ENCODE results near the gene PRDM16. TPM values are rescaled to one million over a fixed set of nuclear protein-coding genes. Genes with fewer than 3 reads are reported as not detected.

The PRDM16 gene
- total and polyA plus RNA-seq, 2 of the 4 experiments (the other 2 are of a cell fraction): 0.02 TPM; not detected in 1

GRCh38 chr1:3233031-3233430 is 164.0 kb downstream of the PRDM16 start:
- no peak overlapping the region for H4K8ac ChIP-seq (ENCODE audit: low read depth in 2 of 2, low read length in 2 of 2)
- H3K27me3 ChIP-seq (ENCODE audit: control insufficient read depth, insufficient read depth, low read length): no peaks in the 10 kb centered on the region; the same call in 1 of the 2 replicates
- no peak overlapping the region for H2BK20ac ChIP-seq (ENCODE audit: low read depth, low read length)
- ChIA-PET CTCF (no interaction called here), POLR2A (ENCODE audit: unreplicated experiment) (no interaction called here)
- in situ Hi-C loops (cut with MboI; ENCODE audit: low sequenced_read_pairs) (loop anchor here (10.0 kb wide), 1 partner anchor 58 kb away; no protein-coding TSS in a partner anchor), dilution Hi-C loops (cut with HindIII; ENCODE audit: low sequenced_read_pairs, unreplicated experiment) (no loop called here), intact Hi-C loops (cut with micrococcal nuclease) (no loop called here)
- no peak overlapping the region for H2AFZ ChIP-seq (replicated peaks; ENCODE audit: low read length, poor library complexity)
- 70% methylated on average over 2 of the region's 15 CpGs; no CpG with 5 or more reads in 1 of the 2 experiments for WGBS, 2 experiments (ENCODE audit: extremely low coverage in 2 of 2, insufficient read length in 1 of 2)
- no peak overlapping the region for H3K27ac ChIP-seq (ENCODE audit: insufficient read depth, low read length)
- no peak for ATAC-seq (ENCODE audit: low read depth)
- no peaks in the 10 kb centered on the region for H3K9me1 ChIP-seq (ENCODE audit: insufficient read depth, low read length)
- no peak overlapping the region for H3K4me2 ChIP-seq (ENCODE audit: low read depth, low read length)
- no peak overlapping the region for H2BK5ac ChIP-seq (ENCODE audit: low read depth, low read length, poor library complexity, severe bottlenecking)
- no peak overlapping the region for H2AK5ac ChIP-seq (ENCODE audit: low read depth, low read length)
- DNase-seq: no peak
- H3K36me3 ChIP-seq (ENCODE audit: control insufficient read depth, insufficient read depth, low read length): no peaks in the 10 kb centered on the region
- H3K14ac ChIP-seq (replicated peaks; ENCODE audit: low read depth, low read length): no peak overlapping the region
- no peak overlapping the region for H3K4me3 ChIP-seq (ENCODE audit: insufficient read depth, low read depth, low read length)
- no peak overlapping the region for H4K91ac ChIP-seq (ENCODE audit: insufficient read depth, low read depth, low read length)
- no TSS peak for BruUV-seq (replicated peaks)
- H4K5ac ChIP-seq (ENCODE audit: low read depth, low read length): no peak overlapping the region
- H3K18ac ChIP-seq (ENCODE audit: low read depth, low read length): no peak overlapping the region
- no peak overlapping the region for H3K4ac ChIP-seq (ENCODE audit: low read depth, low read length)
- no peaks in the 10 kb centered on the region for H4K20me1 ChIP-seq (ENCODE audit: insufficient read depth, low read length)
- no peak overlapping the region for H2BK120ac ChIP-seq (ENCODE audit: low read depth, low read length)
- H3K23ac ChIP-seq (ENCODE audit: low read depth, low read length): no peak overlapping the region
- TF ChIP-seq CTCF (conservative IDR thresholded peaks at IDR 0.05; ENCODE audit: low read depth, low read length) (no peak), BHLHE40 (IDR thresholded peaks at IDR 0.05; ENCODE audit: low read depth, low read length) (no peak), CEBPB (IDR thresholded peaks at IDR 0.05; ENCODE audit: low read depth, low read length) (no peak), MAZ (IDR thresholded peaks at IDR 0.05; ENCODE audit: borderline replicate concordance, low read depth, low read length) (no peak), SMC3 (IDR thresholded peaks at IDR 0.05; ENCODE audit: low read depth, low read length) (no peak), MAFK (IDR thresholded peaks at IDR 0.05; ENCODE audit: low read depth, low read length) (no peak)
- no peak overlapping the region for H3K9ac ChIP-seq (ENCODE audit: low read depth, low read length)
- H3K9me3 ChIP-seq (ENCODE audit: control insufficient read depth, insufficient read depth, low read length): no peaks in the 10 kb centered on the region
- no peaks in the 10 kb centered on the region for H3K4me1 ChIP-seq (ENCODE audit: control insufficient read depth, insufficient read depth, low read length)
- no peak overlapping the region for H2BK15ac ChIP-seq (ENCODE audit: low read depth, low read length)
- no peak overlapping the region for H2AK9ac ChIP-seq (replicated peaks; ENCODE audit: low read depth, low read length, poor library complexity)
- no peaks in the 10 kb centered on the region for H3K79me1 ChIP-seq (ENCODE audit: low read depth in 1 of 2, low read length in 2 of 2)
- H3K56ac ChIP-seq (ENCODE audit: extremely low read depth, insufficient read depth, low read length): no peak overlapping the region
